CD4-positive, CD25-positive, alpha-beta regulatory T cell (primary cell): ENCODE results near the gene MLLT3. TPM values are rescaled to one million over a fixed set of nuclear protein-coding genes. Genes with fewer than 3 reads are reported as not detected.

ENCODE experiments used
- ATAC-seq, 2 donors: fragments of 150-1000 bp; cut with Tn5 transposase; one replicate each; pipeline ENCODE4 v1.10.0; 2021; ENCODE audit warnings: low read depth in 2 of 2, moderate number of reproducible peaks in 2 of 2, moderate library complexity in 1 of 2
- DNase-seq, 3 donors: peaks; one replicate each; pipeline versions ENCODE4 v3.0.0 to v3.0.0-alpha.2; 2012 to 2022; ENCODE audit warnings: mixed read lengths in 1 of 3
- H3K27ac ChIP-seq: one replicate; pipeline ENCODE4 v1.7.0; 2013; ENCODE audit warnings: mild to moderate bottlenecking, low read length; ENCODE audit not compliant: insufficient read depth, poor library complexity, severe bottlenecking
- H3K27me3 ChIP-seq: one replicate; pipeline ENCODE4 v1.7.0; 2013; ENCODE audit warnings: low read length; ENCODE audit not compliant: control insufficient read depth, insufficient read depth
- H3K36me3 ChIP-seq: one replicate; pipeline ENCODE4 v1.7.0; 2013; ENCODE audit warnings: mild to moderate bottlenecking, low read length, moderate library complexity; ENCODE audit not compliant: control insufficient read depth, insufficient read depth
- H3K4me1 ChIP-seq: 2 replicates; pipeline ENCODE4 v1.7.0; 2013; ENCODE audit warnings: mild to moderate bottlenecking, low read length; ENCODE audit not compliant: insufficient read depth, control insufficient read depth, poor library complexity, severe bottlenecking
- H3K4me3 ChIP-seq: one replicate; pipeline ENCODE4 v1.7.0; 2013; ENCODE audit warnings: low read depth, mild to moderate bottlenecking, low read length, moderate library complexity
- H3K9me3 ChIP-seq, 2 experiments: 1 replicate in 1 of 2; 2 replicates in 1 of 2; pipeline ENCODE4 v1.7.0; 2013; ENCODE audit warnings: low read length in 2 of 2, mild to moderate bottlenecking in 1 of 2, moderate library complexity in 1 of 2; ENCODE audit not compliant: control insufficient read depth in 2 of 2
- H3K27ac Mint-ChIP-seq, 3 donors: one replicate each; pipeline ENCODE4 v1.8.0; 2020 to 2022; ENCODE audit warnings: mild to moderate bottlenecking in 3 of 3, mixed read lengths in 3 of 3, moderate library complexity in 2 of 3
- H3K27me3 Mint-ChIP-seq: one replicate; pipeline ENCODE4 v1.8.0; 2022; ENCODE audit warnings: mild to moderate bottlenecking, mixed read lengths
- H3K36me3 Mint-ChIP-seq: one replicate; pipeline ENCODE4 v1.8.0; 2020; ENCODE audit warnings: mixed read lengths
- H3K4me1 Mint-ChIP-seq, 4 donors: one replicate each; pipeline ENCODE4 v1.8.0; 2020 to 2022; ENCODE audit warnings: mixed read lengths in 4 of 4, mild to moderate bottlenecking in 1 of 4
- H3K4me3 Mint-ChIP-seq, 4 donors: one replicate each; pipeline ENCODE4 v1.8.0; 2020 to 2022; ENCODE audit warnings: mild to moderate bottlenecking in 4 of 4, mixed read lengths in 4 of 4, moderate library complexity in 3 of 4
- H3K9me3 Mint-ChIP-seq, 7 donors: one replicate each; pipeline ENCODE4 v1.8.0; 2020 to 2022; ENCODE audit warnings: mixed read lengths in 7 of 7, mild to moderate bottlenecking in 3 of 7, moderate library complexity in 2 of 7
- polyA plus RNA-seq, 4 donors: library from polyadenylated mRNA; unstranded; fragments of 300-500 nt; fragmentation: Illumina TruSeq; gene quantifications; one replicate each; pipeline ENCODE4 v1.2.3, GENCODE V29; 2021
- total RNA-seq: library from RNA; stranded (reverse); gene quantifications from one replicate; pipeline ENCODE4 v1.2.3, GENCODE V29; 2022

MLLT3 gene
- total and polyA plus RNA-seq, 5 donors from 2014 or later = 37.6 to 63.2 (median 51.1) TPM

GRCh38 chr9:20490246-20490834, 132.0 kb downstream of the MLLT3 start:
- H3K27me3 Mint-ChIP-seq = no peaks in the 10 kb centered on the region
- peak overlapping the region in 2 of 4 donors; percentile 12 to 20 for H3K4me3 Mint-ChIP-seq
- H3K27ac Mint-ChIP-seq = peak overlapping the region in 1 of 3 donors; percentile 26
- peaks cover 8% of the 10 kb centered on the region for H3K36me3 Mint-ChIP-seq
- Histone ChIP-seq H3K4me3 (no peak overlapping the region), H3K36me3 (no peaks in the 10 kb centered on the region), H3K9me3 (no peaks in the 10 kb centered on the region), H3K27ac (no peak overlapping the region), H3K4me1 (peaks cover 17% of the 10 kb centered on the region), H3K27me3 (no peaks in the 10 kb centered on the region)
- DNase-seq (no peak), ATAC-seq (no peak)
- peaks cover 41 to 78% (median 47%) of the 10 kb centered on the region in 4 donors for H3K4me1 Mint-ChIP-seq
- no peaks in the 10 kb centered on the region for H3K9me3 Mint-ChIP-seq

- H3K4me3 ChIP-seq = no peak overlapping the region
- Mint-ChIP-seq H3K27ac (peak overlapping the region in 1 of 3 donors; percentile 47), H3K36me3 (peaks cover 8% of the 10 kb centered on the region), H3K4me1 (peaks cover 36 to 73% (median 46%) of the 10 kb centered on the region in 4 donors), H3K9me3 (peaks cover 0 to 3% (median 0%) of the 10 kb centered on the region in 7 donors), H3K4me3 (no peak overlapping the region), H3K27me3 (no peaks in the 10 kb centered on the region)
- H3K36me3 ChIP-seq = no peaks in the 10 kb centered on the region
- H3K27me3 ChIP-seq = no peaks in the 10 kb centered on the region
- H3K9me3 ChIP-seq = no peaks in the 10 kb centered on the region
- DNase-seq (no peak), ATAC-seq (no peak)
- no peak overlapping the region for H3K27ac ChIP-seq
- peaks cover 16% of the 10 kb centered on the region for H3K4me1 ChIP-seq
These were observed 133.6 kb downstream of the MLLT3 start for GRCh38 chr9:20488691-20489090.

GRCh38 chr9:20486552-20486951, 135.7 kb downstream of the MLLT3 start:
- no peaks in the 10 kb centered on the region for H3K36me3 ChIP-seq
- H3K4me3 ChIP-seq = no peak overlapping the region
- DNase-seq = no peak
- Mint-ChIP-seq H3K27ac (no peak overlapping the region), H3K9me3 (peaks cover 0 to 3% (median 0%) of the 10 kb centered on the region in 7 donors), H3K4me1 (peaks cover 42 to 74% (median 53%) of the 10 kb centered on the region in 4 donors), H3K4me3 (no peak overlapping the region), H3K36me3 (peaks cover 10% of the 10 kb centered on the region), H3K27me3 (no peaks in the 10 kb centered on the region)
- peaks cover 13% of the 10 kb centered on the region for H3K4me1 ChIP-seq
- H3K27me3 ChIP-seq = no peaks in the 10 kb centered on the region
- no peak for ATAC-seq
- H3K27ac ChIP-seq = no peak overlapping the region
- H3K9me3 ChIP-seq = no peaks in the 10 kb centered on the region

GRCh38 chr9:20481437-20481836, 140.9 kb downstream of the MLLT3 start:
- Mint-ChIP-seq H3K27ac (peak overlapping the region in 1 of 3 donors; percentile 45), H3K4me3 (peak overlapping the region in 1 of 4 donors; percentile 69), H3K4me1 (peaks cover 22 to 75% (median 52%) of the 10 kb centered on the region in 4 donors), H3K27me3 (no peaks in the 10 kb centered on the region), H3K9me3 (peaks cover 0 to 3% (median 0%) of the 10 kb centered on the region in 7 donors), H3K36me3 (peaks cover 5% of the 10 kb centered on the region)
- Histone ChIP-seq H3K9me3 (no peaks in the 10 kb centered on the region), H3K36me3 (no peaks in the 10 kb centered on the region), H3K4me1 (no peaks in the 10 kb centered on the region), H3K27me3 (no peaks in the 10 kb centered on the region), H3K27ac (no peak overlapping the region), H3K4me3 (no peak overlapping the region)
- DNase-seq (no peak), ATAC-seq (no peak)

- Histone ChIP-seq H3K27ac (no peak overlapping the region), H3K9me3 (no peaks in the 10 kb centered on the region), H3K27me3 (no peaks in the 10 kb centered on the region), H3K4me3 (no peak overlapping the region), H3K36me3 (no peaks in the 10 kb centered on the region), H3K4me1 (peaks cover 3% of the 10 kb centered on the region)
- Mint-ChIP-seq H3K27ac (peak overlapping the region in 1 of 3 donors; percentile 46), H3K4me3 (no peak overlapping the region), H3K9me3 (peaks cover 0 to 3% (median 0%) of the 10 kb centered on the region in 7 donors), H3K4me1 (peaks cover 15 to 78% (median 55%) of the 10 kb centered on the region in 4 donors), H3K36me3 (peaks cover 5% of the 10 kb centered on the region), H3K27me3 (no peaks in the 10 kb centered on the region)
- no peak for DNase-seq
- ATAC-seq = no peak
These were observed 142.1 kb downstream of the MLLT3 start for GRCh38 chr9:20480249-20480648.

- peaks cover 17 to 83% (median 56%) of the 10 kb centered on the region in 4 donors for H3K4me1 Mint-ChIP-seq
- Histone ChIP-seq H3K4me1 (peaks cover 4% of the 10 kb centered on the region), H3K27ac (no peak overlapping the region), H3K27me3 (no peaks in the 10 kb centered on the region), H3K36me3 (no peaks in the 10 kb centered on the region), H3K9me3 (no peaks in the 10 kb centered on the region), H3K4me3 (no peak overlapping the region)
- H3K4me3 Mint-ChIP-seq = no peak overlapping the region
- peaks cover 5% of the 10 kb centered on the region for H3K36me3 Mint-ChIP-seq
- no peaks in the 10 kb centered on the region for H3K27me3 Mint-ChIP-seq
- H3K27ac Mint-ChIP-seq = no peak overlapping the region
- DNase-seq (no peak), ATAC-seq (no peak)
- peaks cover 0 to 2% (median 0%) of the 10 kb centered on the region in 7 donors for H3K9me3 Mint-ChIP-seq
These were observed 142.7 kb downstream of the MLLT3 start for GRCh38 chr9:20479419-20480155.

- H3K36me3 ChIP-seq = no peaks in the 10 kb centered on the region
- DNase-seq = no peak
- Mint-ChIP-seq H3K4me3 (no peak overlapping the region), H3K9me3 (peaks cover 0 to 1% (median 0%) of the 10 kb centered on the region in 7 donors), H3K27me3 (no peaks in the 10 kb centered on the region), H3K27ac (peak overlapping the region; percentile 2 to 5 (median 2)), H3K4me1 (peaks cover 25 to 86% (median 55%) of the 10 kb centered on the region in 4 donors), H3K36me3 (peaks cover 5% of the 10 kb centered on the region)
- peaks cover 4% of the 10 kb centered on the region for H3K4me1 ChIP-seq
- no peaks in the 10 kb centered on the region for H3K9me3 ChIP-seq
- H3K4me3 ChIP-seq = no peak overlapping the region
- H3K27me3 ChIP-seq = no peaks in the 10 kb centered on the region
- no peak overlapping the region for H3K27ac ChIP-seq
- no peak for ATAC-seq
These were observed 143.5 kb downstream of the MLLT3 start for GRCh38 chr9:20478786-20479185.
